GM12801 (cell line): ENCODE measurements around the gene CIZ1.

Experiments
- CTCF ChIP-seq: IDR thresholded peaks from one replicate; pipeline ENCODE4 v1.5.1; 2011; ENCODE audit warnings: control low read depth; ENCODE audit not compliant: insufficient read length; ENCODE audit errors: extremely low read depth

The CIZ1 gene

DNA sequence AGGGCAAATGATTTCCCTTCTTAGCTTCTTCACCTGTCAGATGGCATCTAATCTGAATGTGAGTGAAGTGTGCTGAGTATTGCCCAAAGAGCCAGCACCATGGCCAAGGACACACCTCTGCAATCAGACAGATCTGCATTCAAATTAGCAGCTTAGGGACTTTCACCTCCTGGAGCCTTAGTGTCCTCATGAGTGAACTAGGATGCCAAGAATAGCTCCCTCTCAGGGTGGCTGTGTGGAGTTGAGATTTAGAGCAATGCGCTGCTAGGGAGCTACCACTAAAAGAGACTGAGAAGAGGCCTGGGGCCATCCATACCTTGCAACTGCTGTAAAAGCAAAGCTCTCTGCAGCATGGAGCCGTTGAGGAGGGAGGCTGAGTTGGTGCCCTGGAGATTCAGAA, 1.4 kb downstream of the CIZ1 start:
- TF ChIP-seq CTCF = no peak

- no peak for TF ChIP-seq CTCF
These were observed 3.2 kb downstream of the CIZ1 start for GRCh38 chr9:128188209-128188608.

DNA sequence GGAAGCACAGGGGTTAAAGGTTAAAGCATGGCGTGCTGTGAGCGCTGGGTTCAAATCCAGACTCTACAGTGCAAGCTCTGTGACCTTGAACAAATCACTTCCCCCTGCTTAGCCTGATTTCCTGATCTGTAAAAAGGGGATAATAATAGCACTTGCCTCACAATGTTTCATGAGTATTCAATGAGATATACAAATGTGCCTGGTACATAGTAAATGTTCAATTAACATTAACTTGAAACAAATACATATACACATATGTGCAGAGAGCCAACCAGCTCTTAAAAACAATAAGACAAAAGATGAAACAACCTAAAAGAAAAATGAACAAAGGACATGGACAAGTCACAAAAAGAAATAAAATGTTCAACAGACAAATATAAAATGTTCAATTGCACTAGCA, 4.0 kb downstream of the CIZ1 start:
- TF ChIP-seq CTCF = no peak

GRCh38 chr9:128185979-128186965, 5.1 kb downstream of the CIZ1 start:
- no peak for TF ChIP-seq CTCF

- TF ChIP-seq CTCF = no peak
These were observed 8.3 kb downstream of the CIZ1 start for GRCh38 chr9:128182893-128183588.

- no peak for TF ChIP-seq CTCF
These were observed 10.9 kb downstream of the CIZ1 start for GRCh38 chr9:128180447-128180846.

GRCh38 chr9:128180001-128180400, 11.4 kb downstream of the CIZ1 start:
- no peak for TF ChIP-seq CTCF
